ENCODE data around the gene MIX23. TPM values are rescaled to one million over a fixed set of nuclear protein-coding genes. Genes with fewer than 3 reads are reported as not detected.

The MIX23 gene
- total RNA-seq, 4 donors from 2014 or later = 20.6 to 25.1 (median 23.3) TPM

DNA sequence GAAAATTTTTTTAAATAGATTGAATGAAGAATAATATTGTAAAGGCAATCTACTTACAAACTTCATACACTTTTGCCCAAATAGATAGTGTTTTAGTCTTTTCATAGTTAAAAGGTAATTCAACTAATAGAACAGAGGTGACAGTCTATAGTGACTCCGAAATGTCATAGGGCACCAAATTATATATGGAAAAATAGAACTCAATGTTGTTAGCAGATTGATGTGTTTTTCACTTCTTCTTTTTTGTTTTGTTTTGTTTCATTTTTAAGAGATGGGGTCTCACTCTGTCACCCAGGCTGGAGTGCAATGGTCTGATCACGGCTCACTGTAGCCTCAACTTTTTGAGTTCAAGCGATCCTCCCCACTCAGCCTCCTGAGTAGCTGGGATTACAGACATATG, 57.3 kb downstream of the MIX23 start:
- TF ChIP-seq, protein P1, sequence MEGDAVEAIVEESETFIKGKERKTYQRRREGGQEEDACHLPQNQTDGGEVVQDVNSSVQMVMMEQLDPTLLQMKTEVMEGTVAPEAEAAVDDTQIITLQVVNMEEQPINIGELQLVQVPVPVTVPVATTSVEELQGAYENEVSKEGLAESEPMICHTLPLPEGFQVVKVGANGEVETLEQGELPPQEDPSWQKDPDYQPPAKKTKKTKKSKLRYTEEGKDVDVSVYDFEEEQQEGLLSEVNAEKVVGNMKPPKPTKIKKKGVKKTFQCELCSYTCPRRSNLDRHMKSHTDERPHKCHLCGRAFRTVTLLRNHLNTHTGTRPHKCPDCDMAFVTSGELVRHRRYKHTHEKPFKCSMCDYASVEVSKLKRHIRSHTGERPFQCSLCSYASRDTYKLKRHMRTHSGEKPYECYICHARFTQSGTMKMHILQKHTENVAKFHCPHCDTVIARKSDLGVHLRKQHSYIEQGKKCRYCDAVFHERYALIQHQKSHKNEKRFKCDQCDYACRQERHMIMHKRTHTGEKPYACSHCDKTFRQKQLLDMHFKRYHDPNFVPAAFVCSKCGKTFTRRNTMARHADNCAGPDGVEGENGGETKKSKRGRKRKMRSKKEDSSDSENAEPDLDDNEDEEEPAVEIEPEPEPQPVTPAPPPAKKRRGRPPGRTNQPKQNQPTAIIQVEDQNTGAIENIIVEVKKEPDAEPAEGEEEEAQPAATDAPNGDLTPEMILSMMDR (IDR thresholded peaks at IDR 0.05) = no peak
- no peak for TF ChIP-seq POLR2A (IDR thresholded peaks at IDR 0.05)
- DNase-seq = no peak
- no peak overlapping the region for H3K4me3 ChIP-seq (replicated peaks in 1 of 3)
- intact Hi-C loops (cut with DNase I) = no loop called here
- no peaks in the 10 kb centered on the region for H3K9me3 ChIP-seq
- H3K36me3 ChIP-seq = no peaks in the 10 kb centered on the region
- no peaks in the 10 kb centered on the region for H3K4me1 ChIP-seq
- 91 to 95% methylated on average over 3 of the region's 3 CpGs for WGBS, 2 donors
- H3K27me3 ChIP-seq = no peaks in the 10 kb centered on the region
- no peak overlapping the region for H3K27ac ChIP-seq

DNA sequence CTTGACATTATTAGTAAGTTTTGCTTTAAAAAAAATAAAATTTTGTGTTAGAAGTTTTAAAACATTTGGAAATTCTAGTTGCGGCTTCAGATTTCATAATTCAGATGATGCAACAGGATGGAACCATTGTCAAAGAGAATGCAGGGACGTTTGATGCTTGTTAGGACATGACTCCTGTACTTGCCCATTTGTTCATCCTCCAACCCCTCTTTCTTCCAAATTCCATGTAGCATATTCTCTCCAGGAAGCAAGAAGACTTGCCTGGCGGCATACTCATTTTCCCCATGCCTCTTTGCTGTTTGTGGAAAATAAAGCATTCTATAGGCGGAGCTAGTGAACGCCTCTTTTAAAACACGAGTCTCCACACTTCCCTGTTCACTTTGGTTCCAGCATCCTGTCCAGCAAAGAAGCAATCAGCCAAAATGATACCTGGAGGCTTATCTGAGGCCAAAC, 58.1 kb downstream of the MIX23 start, which contains the start of gene CSTA:
Gene CSTA (plus strand): TSS at position 378 of the 453 bp plus-strand sequence. CDS start 45 bp downstream, at position 423.
- intact Hi-C loops (cut with DNase I) = no loop called here
- Histone ChIP-seq H3K9me3 (no peaks in the 10 kb centered on the region), H3K27me3 (no peaks in the 10 kb centered on the region), H3K27ac (no peak within 1 kb of the TSS), H3K36me3 (no peaks in the 10 kb centered on the region), H3K4me1 (no peaks in the 10 kb centered on the region), H3K4me3 (replicated peaks in 1 of 3) (no peak within 1 kb of the TSS)
- no peak for TF ChIP-seq POLR2A (IDR thresholded peaks at IDR 0.05)
- TF ChIP-seq, protein P1 (IDR thresholded peaks at IDR 0.05) = no peak
- no peak for DNase-seq
- 66 to 72% methylated on average over 6 of the region's 6 CpGs for WGBS, 2 donors

DNA sequence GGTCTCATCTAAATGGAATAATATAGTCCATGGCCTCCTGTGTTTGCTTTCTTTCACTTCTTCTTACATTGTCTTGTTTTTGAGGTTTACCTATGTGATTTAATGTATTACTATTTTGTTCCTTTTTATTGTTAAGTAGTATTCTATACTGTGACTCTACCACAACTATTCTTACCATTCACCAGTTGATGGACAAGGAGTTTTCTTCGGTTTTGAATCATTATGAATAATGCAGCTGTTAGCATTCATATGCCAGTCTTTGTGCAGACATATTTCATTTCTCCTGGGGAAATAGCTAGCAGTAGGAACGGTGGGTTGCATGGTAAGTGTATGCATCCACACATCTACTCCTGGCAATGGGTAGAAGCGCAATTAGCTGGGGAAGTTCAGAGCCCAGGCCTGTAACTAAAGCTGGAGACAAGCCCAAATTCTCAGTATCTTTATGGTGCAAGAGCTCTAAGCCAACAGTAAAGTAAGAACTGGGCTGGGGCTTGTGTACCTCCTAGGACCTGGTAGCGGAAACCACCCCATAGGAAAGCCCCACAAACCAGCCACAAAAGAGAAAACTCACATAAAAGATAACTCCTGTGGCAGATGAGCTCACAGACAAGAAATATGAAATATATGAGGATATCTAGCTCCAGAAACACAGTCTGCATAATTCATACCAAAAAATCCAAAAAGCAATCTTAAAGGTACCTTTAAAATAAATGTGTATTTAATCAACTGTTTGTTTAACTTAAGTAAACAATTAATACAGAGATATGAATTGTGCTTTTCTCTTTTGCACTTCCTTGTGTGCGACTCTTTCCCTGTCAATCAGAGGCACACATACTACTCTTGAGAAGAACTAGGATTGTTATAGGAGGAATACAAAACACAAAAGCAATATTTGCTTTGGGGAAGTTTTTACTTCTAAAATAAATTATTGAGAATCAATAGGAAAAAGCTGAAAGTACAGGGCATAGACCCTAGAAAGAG, 60.6 kb downstream of the MIX23 start:
- Histone ChIP-seq H3K9me3 (no peaks in the 10 kb centered on the region), H3K27ac (no peak overlapping the region), H3K4me1 (no peaks in the 10 kb centered on the region), H3K36me3 (no peaks in the 10 kb centered on the region), H3K4me3 (replicated peaks in 1 of 3) (no peak overlapping the region), H3K27me3 (no peaks in the 10 kb centered on the region)
- WGBS, 2 donors = 83 to 86% methylated on average over 5 of the region's 5 CpGs
- intact Hi-C loops (cut with DNase I) = no loop called here
- TF ChIP-seq, protein P1 (IDR thresholded peaks at IDR 0.05) = no peak
- TF ChIP-seq POLR2A (IDR thresholded peaks at IDR 0.05) = no peak
- no peak for DNase-seq

DNA sequence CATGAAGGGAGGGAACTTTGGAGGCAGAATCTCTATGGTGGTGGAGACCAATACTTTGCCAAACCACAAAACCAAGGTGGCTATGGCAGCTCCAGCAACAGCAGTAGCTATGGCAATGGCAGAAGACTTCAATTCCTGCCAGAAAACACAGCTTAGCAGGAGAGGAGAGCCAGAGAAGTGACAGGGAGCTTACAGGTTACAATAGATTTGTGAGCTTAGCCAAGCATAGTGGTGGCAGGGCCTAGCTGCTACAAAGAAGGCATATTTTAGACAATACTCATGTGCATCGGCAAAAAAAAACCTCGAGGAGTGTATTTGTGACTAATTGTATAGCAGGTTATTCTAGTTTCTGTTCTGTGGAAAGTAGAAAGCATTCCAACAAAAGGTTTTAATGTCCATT, 64.4 kb downstream of the MIX23 start:
- Histone ChIP-seq H3K4me1 (no peaks in the 10 kb centered on the region), H3K9me3 (no peaks in the 10 kb centered on the region), H3K27ac (no peak overlapping the region), H3K4me3 (replicated peaks in 1 of 3) (no peak overlapping the region), H3K36me3 (no peaks in the 10 kb centered on the region), H3K27me3 (no peaks in the 10 kb centered on the region)
- WGBS, 2 donors = 94% methylated on average over 2 of the region's 2 CpGs
- intact Hi-C loops (cut with DNase I) = no loop called here
- no peak for DNase-seq
- TF ChIP-seq, protein P1 (IDR thresholded peaks at IDR 0.05) = no peak
- no peak for TF ChIP-seq POLR2A (IDR thresholded peaks at IDR 0.05)

DNA sequence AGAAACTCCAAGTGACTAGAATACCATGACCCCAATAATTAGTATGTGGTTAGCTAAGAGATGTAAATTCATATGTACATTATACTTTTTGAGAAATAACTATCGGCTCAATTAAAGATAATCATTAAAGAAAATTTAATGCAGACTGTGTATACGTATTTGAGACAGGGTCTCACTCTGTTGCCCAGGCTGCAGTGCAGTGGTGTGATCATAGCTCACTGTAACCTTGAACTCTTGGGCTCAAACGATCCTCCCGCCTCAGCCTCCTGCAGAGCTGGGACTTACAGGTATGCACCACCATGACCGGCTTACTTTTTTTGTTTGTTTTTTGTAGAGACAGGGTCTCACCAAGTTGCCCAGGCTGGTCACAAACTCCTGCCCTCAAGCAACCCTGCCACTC, 66.7 kb downstream of the MIX23 start:
- intact Hi-C loops (cut with DNase I) = no loop called here
- Histone ChIP-seq H3K4me1 (no peaks in the 10 kb centered on the region), H3K9me3 (no peaks in the 10 kb centered on the region), H3K4me3 (replicated peaks in 1 of 3) (no peak overlapping the region), H3K27ac (no peak overlapping the region), H3K27me3 (no peaks in the 10 kb centered on the region), H3K36me3 (no peaks in the 10 kb centered on the region)
- WGBS, 2 donors = 66 to 80% methylated on average over 5 of the region's 5 CpGs
- TF ChIP-seq POLR2A (IDR thresholded peaks at IDR 0.05) = no peak
- TF ChIP-seq, protein P1 (IDR thresholded peaks at IDR 0.05) = no peak
- DNase-seq = no peak

Measured in thyroid gland (tissue), 4 donors.